HCT116 (cell line): ENCODE results near the gene APCDD1L. TPM values are rescaled to one million over a fixed set of nuclear protein-coding genes. Genes with fewer than 3 reads are reported as not detected.

ENCODE experiments used
- ATAC-seq: fragments of 200-7000 bp; cut with Tn5 transposase; 2 replicates; pipeline ENCODE4 v1.9.1; 2020; ENCODE audit warnings: mild to moderate bottlenecking, moderate library complexity
- BruUV-seq: library from RNA; stranded (reverse); fragments of 400-500 nt; replicated peaks from 2 replicates; lab custom pipeline; 2021; lab: Mats Ljungman, UMichigan
- CTCF ChIA-PET: fragments of 300-600 bp; sonication (Branson Sonifier 250); formaldehyde crosslinking; loops from one replicate; lab custom pipeline; 2021; ENCODE audit warnings: antibody characterized with exemption; lab: Charles Lee
- POLR2A ChIA-PET: fragments of 300-600, 350-600 bp; sonication (Branson Sonifier 250); formaldehyde crosslinking; loops from one replicate; lab custom pipeline; 2021; ENCODE audit warnings: antibody characterized with exemption; lab: Charles Lee
- RAD21 ChIA-PET, 2 experiments: fragments of 300-600 bp; sonication (Branson Sonifier 250); formaldehyde crosslinking; loops; one replicate each; lab custom pipeline; 2023; ENCODE audit warnings: low total read pairs in 2 of 2; ENCODE audit not compliant: uncharacterized antibody in 2 of 2, unreplicated experiment in 2 of 2, low non-redundant PET in 1 of 2; lab: Charles Lee
- DNase-seq: peaks from one replicate; pipeline ENCODE4 v3.0.0-alpha.2; 2010; ENCODE audit warnings: low read depth, low spot score
- H2AFZ ChIP-seq: fragments of 200-600 bp; shearing (Covaris generic), sonication (generic); 2 replicates; pipeline ENCODE4 v1.6.1; 2017; ENCODE audit warnings: low read depth, mixed run types, mixed read lengths, antibody characterized with exemption, low read length; ENCODE audit not compliant: poor library complexity, severe bottlenecking
- H3K27ac ChIP-seq: 2 replicates; pipeline ENCODE4 v1.5.1; 2012; ENCODE audit warnings: low read depth, low read length
- H3K27me3 ChIP-seq: fragments of 200-600 bp; sonication (generic); 2 replicates; pipeline ENCODE4 v1.6.1; 2016; ENCODE audit warnings: mixed run types, low read length, mixed read lengths; ENCODE audit not compliant: insufficient read depth
- H3K36me3 ChIP-seq, 2 experiments: fragments of 200-500 bp in 1 of 2; fragments of 200-600 bp in 1 of 2; sonication (Bioruptor generic) in 1 of 2; sonication (generic) in 1 of 2; 2 replicates each; pipeline versions ENCODE4 v1.5.1 to v1.6.1; 2014 to 2016; ENCODE audit warnings: low read length in 2 of 2, inconsistent platforms in 1 of 2, mixed read lengths in 1 of 2, mixed run types in 1 of 2; ENCODE audit not compliant: insufficient read depth in 2 of 2, control insufficient read depth in 1 of 2
- H3K4me1 ChIP-seq, 2 experiments: fragments of 200-600 bp in 1 of 2; sonication (generic) in 1 of 2; 2 replicates each; pipeline versions ENCODE4 v1.5.1 to v1.6.1; 2012 to 2017; ENCODE audit warnings: low read length in 2 of 2, inconsistent platforms in 1 of 2, mild to moderate bottlenecking in 1 of 2, mixed read lengths in 1 of 2, mixed run types in 1 of 2, moderate library complexity in 1 of 2; ENCODE audit not compliant: insufficient read depth in 2 of 2, control insufficient read depth in 1 of 2
- H3K4me2 ChIP-seq: fragments of 200-600 bp; sonication (generic); 2 replicates; pipeline ENCODE4 v1.6.1; 2017; ENCODE audit warnings: mixed run types, low read length, mixed read lengths
- H3K4me3 ChIP-seq, 2 experiments: fragments of 200-600 bp in 1 of 2; sonication (generic) in 1 of 2; replicated peaks in 1 of 2; 2 replicates each; pipeline ENCODE4 v1.5.1; 2011 to 2016; ENCODE audit warnings: low read length in 2 of 2, control low read depth in 1 of 2, low read depth in 1 of 2, mild to moderate bottlenecking in 1 of 2, mixed read lengths in 1 of 2, mixed run types in 1 of 2
- H3K79me2 ChIP-seq: fragments of 200-600 bp; sonication (generic); 2 replicates; pipeline ENCODE4 v1.6.1; 2017; ENCODE audit warnings: mild to moderate bottlenecking, mixed run types, low read length, moderate library complexity, mixed read lengths; ENCODE audit not compliant: insufficient read depth
- H3K9ac ChIP-seq: fragments of 200-600 bp; sonication (generic); 2 replicates; pipeline ENCODE4 v1.6.1; 2016; ENCODE audit warnings: low read length, mixed read lengths
- H3K9me2 ChIP-seq: fragments of 200-600 bp; sonication (generic), shearing (Covaris generic); 2 replicates; pipeline ENCODE4 v1.6.1; 2017; ENCODE audit warnings: mixed run types, mild to moderate bottlenecking, moderate library complexity; ENCODE audit not compliant: insufficient read depth
- H3K9me3 ChIP-seq, 2 experiments: fragments of 200-500 bp in 1 of 2; fragments of 200-600 bp in 1 of 2; sonication (Bioruptor generic) in 1 of 2; sonication (generic) in 1 of 2; 2 replicates each; pipeline ENCODE4 v1.6.1; 2014 to 2017; ENCODE audit warnings: low read length in 2 of 2, mixed read lengths in 2 of 2, inconsistent platforms in 1 of 2, low read depth in 1 of 2, mild to moderate bottlenecking in 1 of 2, mixed run types in 1 of 2, moderate library complexity in 1 of 2; ENCODE audit not compliant: control insufficient read depth in 1 of 2, insufficient read depth in 1 of 2
- H4K20me1 ChIP-seq: fragments of 200-600 bp; sonication (generic), shearing (Covaris generic); 2 replicates; pipeline ENCODE4 v1.6.1; 2017; ENCODE audit warnings: mixed run types, mild to moderate bottlenecking, moderate library complexity; ENCODE audit not compliant: insufficient read depth
- CTCF ChIP-seq, 3 experiments: fragments of 200-600 bp in 1 of 3; sonication (generic) in 1 of 3; IDR thresholded peaks in 2 of 3; conservative IDR thresholded peaks in 1 of 3; 2 replicates each; pipeline ENCODE4 v1.5.1; 2012 to 2017; ENCODE audit warnings: low read depth in 2 of 3, low read length in 2 of 3, antibody characterized with exemption in 1 of 3, borderline replicate concordance in 1 of 3, control low read depth in 1 of 3, mild to moderate bottlenecking in 1 of 3, mixed read lengths in 1 of 3, mixed run types in 1 of 3, moderate library complexity in 1 of 3; ENCODE audit not compliant: insufficient read depth in 1 of 3
- FOSL1 ChIP-seq: IDR thresholded peaks from 2 replicates; pipeline ENCODE4 v1.6.1; 2012; ENCODE audit warnings: low read depth
- RAD21 ChIP-seq: IDR thresholded peaks from 2 replicates; pipeline ENCODE4 v1.6.1; 2012; ENCODE audit warnings: low read depth, mild to moderate bottlenecking
- SP1 ChIP-seq: IDR thresholded peaks from 2 replicates; pipeline ENCODE4 v1.6.1; 2012; ENCODE audit warnings: low read depth
- TCF7L2 ChIP-seq: IDR thresholded peaks from 2 replicates; pipeline ENCODE4 v1.7.0; 2011; ENCODE audit warnings: borderline replicate concordance, inconsistent platforms; ENCODE audit not compliant: insufficient read depth, insufficient read length; ENCODE audit errors: extremely low read depth
- ZFX ChIP-seq: fragments of 450-650 bp; IDR thresholded peaks from 2 replicates; pipeline ENCODE4 v1.6.1; 2017
- ZNF274 ChIP-seq: fragments of 200-500 bp; sonication (Bioruptor generic); IDR thresholded peaks from 2 replicates; pipeline ENCODE4 v1.6.1; 2014; ENCODE audit warnings: mild to moderate bottlenecking, low read depth, low read length, inconsistent platforms
- intact Hi-C: fragments of 100-400 bp; cut with micrococcal nuclease; formaldehyde crosslinking; loops from 2 replicates; pipeline ENCODE4 v1.10.0; 2022
- total RNA-seq: library from RNA; stranded (reverse); gene quantifications from one replicate; pipeline ENCODE4 v1.2.1, GENCODE V29; 2021; ENCODE audit not compliant: unreplicated experiment

APCDD1L gene
- total RNA-seq, 1 experiment from 2014 or later, result not detected

DNA sequence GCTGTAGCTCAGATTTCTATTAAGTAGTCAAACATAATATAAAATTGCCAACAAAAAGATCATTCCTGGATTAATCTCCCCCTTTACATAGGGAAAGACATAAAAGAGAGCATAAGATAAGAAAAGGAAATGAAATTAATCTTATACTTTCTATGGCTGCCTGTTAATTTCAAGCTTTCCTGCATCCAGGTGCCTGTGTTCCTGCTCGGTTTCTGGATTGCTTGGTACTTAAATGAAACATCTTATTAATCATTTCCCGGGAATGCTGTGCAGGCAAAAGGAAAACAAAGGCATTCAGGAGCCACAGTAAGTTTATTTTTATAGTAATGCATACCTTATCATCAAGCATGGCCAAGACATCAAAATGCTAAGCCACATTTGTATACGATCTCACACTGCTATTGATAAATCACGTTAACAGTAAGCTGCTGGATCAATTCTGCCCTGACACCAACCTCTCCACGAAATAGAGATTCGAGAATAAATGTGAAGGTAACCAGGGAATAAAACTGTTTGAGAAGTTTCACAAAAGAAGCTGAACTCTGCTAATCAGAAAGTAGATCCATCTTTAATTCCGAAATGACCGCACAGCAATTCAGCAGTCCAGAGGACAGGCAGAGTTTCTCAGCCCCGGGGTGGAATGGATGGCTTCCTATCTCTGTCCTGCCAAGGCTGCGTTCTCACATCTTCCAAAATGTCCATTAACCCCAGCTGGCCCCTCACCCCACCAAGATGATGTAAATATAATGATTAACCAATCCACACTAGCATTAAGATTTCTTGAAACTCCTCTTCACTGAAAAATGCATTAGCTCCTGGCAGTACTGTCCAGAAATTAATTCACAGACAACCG lies 32.6 kb upstream of the APCDD1L start:
- RAD21 ChIA-PET, result no interaction called here
- POLR2A ChIA-PET, result no interaction called here
- no peak for ATAC-seq
- intact Hi-C loops, result no loop called here
- Histone ChIP-seq H2AFZ (no peak overlapping the region), H3K27me3 (peaks cover 2% of the 10 kb centered on the region; the same call in 1 of the 2 replicates), H3K4me3 (no peak overlapping the region), H3K36me3 (no peaks in the 10 kb centered on the region), H4K20me1 (no peaks in the 10 kb centered on the region), H3K79me2 (no peaks in the 10 kb centered on the region), H3K9ac (no peak overlapping the region), H3K27ac (no peak overlapping the region), H3K4me1 (peaks cover 0 to 9% of the 10 kb centered on the region in 2 experiments; a peak in 2 of 4 replicates), H3K9me2 (no peaks in the 10 kb centered on the region), H3K9me3 (no peaks in the 10 kb centered on the region), H3K4me2 (no peak overlapping the region)
- TF ChIP-seq TCF7L2, result no peak
- no peak for TF ChIP-seq FOSL1
- no peak for TF ChIP-seq RAD21
- no peak for TF ChIP-seq SP1
- no peak for TF ChIP-seq ZFX
- TF ChIP-seq CTCF (IDR thresholded peaks at IDR 0.05 in 2 of 3, conservative IDR thresholded peaks at IDR 0.05 in 1 of 3; ENCODE audit: borderline replicate concordance in 1 of 3, insufficient read depth in 1 of 3, low read depth in 2 of 3, low read length in 2 of 3), result no peak
- TF ChIP-seq ZNF274, result no peak
- CTCF ChIA-PET, result no interaction called here
- no peak for DNase-seq
- BruUV-seq, result no TSS peak
